ENCODE results near the gene DHX35.

The DHX35 gene

GRCh38 chr20:38997622-38998021 lies 35.5 kb downstream of the DHX35 start:
- POLR2A ChIA-PET: no interaction called here
- TF ChIP-seq CTBP1 (IDR thresholded peaks at IDR 0.05; ENCODE audit: borderline replicate concordance) (no peak), ARNT (IDR thresholded peaks at IDR 0.05) (no peak), FOXK2 (IDR thresholded peaks at IDR 0.05) (no peak), FOXA1 (IDR thresholded peaks at IDR 0.05) (no peak), BHLHE40 (IDR thresholded peaks at IDR 0.05; ENCODE audit: borderline replicate concordance) (no peak), LEF1 (IDR thresholded peaks at IDR 0.05; ENCODE audit: borderline replicate concordance) (no peak), ELF4 (IDR thresholded peaks at IDR 0.05) (no peak), L3MBTL2 (conservative IDR thresholded peaks at IDR 0.05) (no peak), FOXM1 (IDR thresholded peaks at IDR 0.05; ENCODE audit: borderline replicate concordance) (no peak), SP1 (IDR thresholded peaks at IDR 0.05) (no peak), PKNOX1 (IDR thresholded peaks at IDR 0.05) (no peak), NFRKB (IDR thresholded peaks at IDR 0.05) (no peak), TARDBP (IDR thresholded peaks at IDR 0.05) (no peak), SUZ12 (IDR thresholded peaks at IDR 0.05) (no peak), HDGF (IDR thresholded peaks at IDR 0.05; ENCODE audit: borderline replicate concordance) (no peak), ZNF384 (IDR thresholded peaks at IDR 0.05) (no peak)
- no peak for DNase-seq (ENCODE audit: extremely low spot score)
- CTCF ChIA-PET: no interaction called here

DNA sequence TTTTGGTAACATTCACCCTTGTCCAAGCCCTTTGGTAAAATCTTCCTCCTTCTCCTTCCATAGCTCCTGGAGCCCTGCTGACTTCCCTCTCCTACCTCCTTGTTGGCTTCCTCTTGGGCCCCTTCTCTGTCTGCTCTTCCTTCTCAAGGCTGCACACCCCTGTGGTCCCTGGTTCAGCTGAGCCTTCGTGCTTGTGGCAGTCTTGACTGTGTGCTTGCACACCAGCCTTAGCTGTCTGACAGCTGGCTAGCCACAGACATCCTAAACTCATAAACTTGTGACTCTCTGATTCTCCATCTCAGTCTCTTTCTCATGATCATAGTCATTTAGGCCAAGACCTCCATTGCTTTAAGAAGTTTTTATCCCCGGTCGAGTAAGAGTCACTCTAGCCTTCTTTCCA lies 37.1 kb downstream of the DHX35 start:
- ChIA-PET CTCF (no interaction called here), POLR2A (no interaction called here)
- DNase-seq (ENCODE audit: extremely low spot score): no peak
- TF ChIP-seq L3MBTL2 (conservative IDR thresholded peaks at IDR 0.05): no peak
- TF ChIP-seq TARDBP (IDR thresholded peaks at IDR 0.05): no peak
- TF ChIP-seq PKNOX1 (IDR thresholded peaks at IDR 0.05): no peak
- TF ChIP-seq LEF1 (IDR thresholded peaks at IDR 0.05; ENCODE audit: borderline replicate concordance): no peak
- no peak for TF ChIP-seq FOXK2 (IDR thresholded peaks at IDR 0.05)
- TF ChIP-seq FOXM1 (IDR thresholded peaks at IDR 0.05; ENCODE audit: borderline replicate concordance): no peak
- TF ChIP-seq SP1 (IDR thresholded peaks at IDR 0.05): no peak
- TF ChIP-seq CTBP1 (IDR thresholded peaks at IDR 0.05; ENCODE audit: borderline replicate concordance): no peak
- no peak for TF ChIP-seq ARNT (IDR thresholded peaks at IDR 0.05)
- no peak for TF ChIP-seq ZNF384 (IDR thresholded peaks at IDR 0.05)

GRCh38 chr20:38999965-39000910 lies 38.1 kb downstream of the DHX35 start:
- ChIA-PET POLR2A (no interaction called here), CTCF (no interaction called here)
- DNase-seq (ENCODE audit: extremely low spot score): no peak
- TF ChIP-seq TARDBP (IDR thresholded peaks at IDR 0.05): no peak
- no peak for TF ChIP-seq CTBP1 (IDR thresholded peaks at IDR 0.05; ENCODE audit: borderline replicate concordance)
- TF ChIP-seq HDGF (IDR thresholded peaks at IDR 0.05; ENCODE audit: borderline replicate concordance): no peak
- no peak for TF ChIP-seq FOXK2 (IDR thresholded peaks at IDR 0.05)
- TF ChIP-seq BHLHE40 (IDR thresholded peaks at IDR 0.05; ENCODE audit: borderline replicate concordance): no peak
- no peak for TF ChIP-seq ZNF384 (IDR thresholded peaks at IDR 0.05)
- no peak for TF ChIP-seq SP1 (IDR thresholded peaks at IDR 0.05)
- no peak for TF ChIP-seq SUZ12 (IDR thresholded peaks at IDR 0.05)
- no peak for TF ChIP-seq L3MBTL2 (conservative IDR thresholded peaks at IDR 0.05)
- TF ChIP-seq PKNOX1 (IDR thresholded peaks at IDR 0.05): no peak
- TF ChIP-seq NFRKB (IDR thresholded peaks at IDR 0.05): no peak

- no peak for DNase-seq (ENCODE audit: extremely low spot score)
- CTCF ChIA-PET: no interaction called here
Measured at GRCh38 chr20:39004508-39004907, 42.4 kb downstream of the DHX35 start.

GRCh38 chr20:39009348-39009747 lies 47.2 kb downstream of the DHX35 start:
- POLR2A ChIA-PET: no interaction called here
- TF ChIP-seq CTBP1 (IDR thresholded peaks at IDR 0.05; ENCODE audit: borderline replicate concordance) (no peak), SP1 (IDR thresholded peaks at IDR 0.05) (no peak), ARNT (IDR thresholded peaks at IDR 0.05) (no peak), SUZ12 (IDR thresholded peaks at IDR 0.05) (no peak)
- CTCF ChIA-PET: no interaction called here
- DNase-seq (ENCODE audit: extremely low spot score): no peak

More at GRCh38 chr20:39004508-39004907, 42.4 kb downstream of the DHX35 start:
- POLR2A ChIA-PET: no interaction called here
- no peak for TF ChIP-seq FOXM1 (IDR thresholded peaks at IDR 0.05; ENCODE audit: borderline replicate concordance)
- TF ChIP-seq LEF1 (IDR thresholded peaks at IDR 0.05; ENCODE audit: borderline replicate concordance): no peak
- no peak for TF ChIP-seq TARDBP (IDR thresholded peaks at IDR 0.05)
- no peak for TF ChIP-seq ARNT (IDR thresholded peaks at IDR 0.05)
- no peak for TF ChIP-seq L3MBTL2 (conservative IDR thresholded peaks at IDR 0.05)
- no peak for TF ChIP-seq SP1 (IDR thresholded peaks at IDR 0.05)
- no peak for TF ChIP-seq ZNF384 (IDR thresholded peaks at IDR 0.05)
- no peak for TF ChIP-seq FOXK2 (IDR thresholded peaks at IDR 0.05)
- no peak for TF ChIP-seq ELF4 (IDR thresholded peaks at IDR 0.05)
- TF ChIP-seq SUZ12 (IDR thresholded peaks at IDR 0.05): no peak
- no peak for TF ChIP-seq NFRKB (IDR thresholded peaks at IDR 0.05)
- no peak for TF ChIP-seq HDGF (IDR thresholded peaks at IDR 0.05; ENCODE audit: borderline replicate concordance)
- TF ChIP-seq BHLHE40 (IDR thresholded peaks at IDR 0.05; ENCODE audit: borderline replicate concordance): no peak

DNA sequence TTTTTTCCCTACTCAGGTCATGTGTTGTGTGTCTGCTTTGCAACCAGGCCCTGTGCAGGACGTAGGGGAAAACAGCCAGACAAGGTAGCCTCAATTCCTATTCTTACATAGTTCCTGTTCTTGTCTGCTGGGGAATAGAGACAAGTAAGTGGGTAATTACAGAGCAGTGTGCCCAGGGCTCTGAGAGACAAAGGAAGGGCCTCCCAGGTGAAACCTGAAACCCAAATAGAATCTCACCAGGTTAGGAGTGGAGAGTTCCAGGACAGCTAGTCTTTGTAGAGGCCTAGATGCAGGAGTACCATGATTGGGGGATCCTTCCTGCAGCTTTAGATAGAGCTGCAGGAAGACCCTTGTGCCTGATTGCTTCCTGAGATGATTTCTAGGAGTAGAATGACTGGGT lies 48.4 kb downstream of the DHX35 start:
- no peak for DNase-seq (ENCODE audit: extremely low spot score)
- ChIA-PET POLR2A (no interaction called here), CTCF (no interaction called here)
- TF ChIP-seq ELF4 (IDR thresholded peaks at IDR 0.05): no peak
- TF ChIP-seq NFRKB (IDR thresholded peaks at IDR 0.05): no peak
- no peak for TF ChIP-seq FOXM1 (IDR thresholded peaks at IDR 0.05; ENCODE audit: borderline replicate concordance)
- TF ChIP-seq PKNOX1 (IDR thresholded peaks at IDR 0.05): no peak
- no peak for TF ChIP-seq SUZ12 (IDR thresholded peaks at IDR 0.05)
- TF ChIP-seq BHLHE40 (IDR thresholded peaks at IDR 0.05; ENCODE audit: borderline replicate concordance): no peak
- TF ChIP-seq TARDBP (IDR thresholded peaks at IDR 0.05): no peak
- no peak for TF ChIP-seq L3MBTL2 (conservative IDR thresholded peaks at IDR 0.05)
- TF ChIP-seq LEF1 (IDR thresholded peaks at IDR 0.05; ENCODE audit: borderline replicate concordance): no peak
- no peak for TF ChIP-seq FOXK2 (IDR thresholded peaks at IDR 0.05)
- no peak for TF ChIP-seq FOXA1 (IDR thresholded peaks at IDR 0.05)
- TF ChIP-seq CTBP1 (IDR thresholded peaks at IDR 0.05; ENCODE audit: borderline replicate concordance): no peak
- TF ChIP-seq ARNT (IDR thresholded peaks at IDR 0.05): no peak
- no peak for TF ChIP-seq HDGF (IDR thresholded peaks at IDR 0.05; ENCODE audit: borderline replicate concordance)
- no peak for TF ChIP-seq SP1 (IDR thresholded peaks at IDR 0.05)
- TF ChIP-seq ZNF384 (IDR thresholded peaks at IDR 0.05): no peak
